Effector memory CD4-positive, alpha-beta T cell (primary cell): ENCODE data around the gene TM9SF3.

Experiments used
- DNase-seq, 3 donors: peaks; one replicate each; pipeline ENCODE4 v3.0.0-alpha.2; 2020
- H3K27ac ChIP-seq: 2 replicates; pipeline ENCODE4 v1.7.0; 2013; ENCODE audit warnings: mild to moderate bottlenecking, low read length, moderate library complexity; ENCODE audit not compliant: insufficient read depth, poor library complexity, severe bottlenecking
- H3K27me3 ChIP-seq: replicated peaks from 2 replicates; pipeline ENCODE4 v1.7.0; 2013; ENCODE audit warnings: mild to moderate bottlenecking, low read length; ENCODE audit not compliant: insufficient read depth, control insufficient read depth, poor library complexity, severe bottlenecking
- H3K36me3 ChIP-seq: 2 replicates; pipeline ENCODE4 v1.7.0; 2013; ENCODE audit warnings: mild to moderate bottlenecking, low read length, moderate library complexity; ENCODE audit not compliant: control insufficient read depth, insufficient read depth
- H3K4me1 ChIP-seq: 2 replicates; pipeline ENCODE4 v1.7.0; 2013; ENCODE audit warnings: low read length, mild to moderate bottlenecking; ENCODE audit not compliant: control insufficient read depth, insufficient read depth, poor library complexity, severe bottlenecking
- H3K4me3 ChIP-seq: 2 replicates; pipeline ENCODE4 v1.7.0; 2013; ENCODE audit warnings: low read length, low read depth, mild to moderate bottlenecking; ENCODE audit not compliant: insufficient read depth, poor library complexity, severe bottlenecking
- H3K9me3 ChIP-seq: 2 replicates; pipeline ENCODE4 v1.7.0; 2013; ENCODE audit warnings: mild to moderate bottlenecking, low read length, moderate library complexity; ENCODE audit not compliant: control insufficient read depth
- total RNA-seq, 3 donors: gene quantifications; one replicate each; lab custom pipeline; 2026; lab: John Stamatoyannopoulos, UW

TM9SF3 gene
- 144 to 173 (median 146) reads per million in 3 donors for total RNA-seq

DNA sequence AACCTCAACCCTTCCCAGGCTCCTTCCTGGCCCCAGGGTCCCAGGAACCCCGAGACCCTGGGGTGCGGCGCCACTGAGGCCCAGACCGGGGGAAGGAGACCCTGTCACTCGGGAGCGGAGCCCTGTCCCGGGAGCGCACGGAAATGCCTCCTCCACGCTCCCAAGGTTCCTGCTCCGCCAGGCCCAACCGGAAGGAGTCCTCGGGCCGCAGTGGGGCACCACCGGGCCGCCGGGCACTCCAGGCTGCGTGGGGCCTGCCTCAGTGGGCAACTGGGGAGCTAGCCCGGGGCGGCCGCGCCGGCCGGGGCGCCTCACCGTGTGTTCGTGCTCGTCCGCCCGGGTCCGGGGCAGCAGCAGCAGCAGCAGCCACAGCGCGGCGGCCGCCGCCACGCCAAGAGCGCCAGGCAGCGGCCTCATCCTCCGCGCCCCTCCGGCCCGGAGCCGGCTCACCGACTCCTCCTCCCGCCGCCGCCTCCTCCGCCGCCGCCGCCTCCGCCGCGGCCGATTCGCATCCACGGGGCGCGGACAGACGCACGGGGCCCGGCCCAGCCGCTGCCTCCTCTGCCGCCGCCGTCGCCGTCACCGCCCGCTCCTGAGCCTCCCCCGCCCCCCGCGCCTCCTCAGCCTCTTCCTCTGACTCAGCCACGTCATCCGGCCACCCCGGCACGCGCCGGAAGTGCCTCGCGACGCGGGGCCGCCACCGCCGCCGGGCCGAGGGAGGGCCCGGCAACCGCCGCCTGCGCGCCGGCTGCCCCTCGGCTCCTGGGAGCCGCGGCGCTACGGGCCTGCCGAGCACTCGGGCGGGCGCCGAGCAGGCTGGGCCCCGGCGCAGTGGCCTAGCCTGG, at the start of gene TM9SF3:
Gene TM9SF3 (minus strand): TSS at position 594 of the 845 bp plus-strand sequence. CDS start 177 bp downstream, at position 417.
- H3K4me3 ChIP-seq: peak within 1 kb of the TSS; percentile 83
- H3K4me1 ChIP-seq: peaks cover 26% of the 10 kb centered on the region
- peak; percentile 89 to 91 (median 90) for DNase-seq
- no peaks in the 10 kb centered on the region for H3K9me3 ChIP-seq
- no peaks in the 10 kb centered on the region for H3K27me3 ChIP-seq
- H3K27ac ChIP-seq: peak within 1 kb of the TSS; percentile 98
- no peaks in the 10 kb centered on the region for H3K36me3 ChIP-seq

- no peaks in the 10 kb centered on the region for H3K4me1 ChIP-seq
- no peak for DNase-seq
- H3K9me3 ChIP-seq: no peaks in the 10 kb centered on the region
- H3K27me3 ChIP-seq: no peaks in the 10 kb centered on the region
- no peak overlapping the region for H3K4me3 ChIP-seq
- no peaks in the 10 kb centered on the region for H3K36me3 ChIP-seq
- no peak overlapping the region for H3K27ac ChIP-seq
Measured at GRCh38 chr10:96636551-96636950, 49.7 kb upstream of the TM9SF3 start.

DNA sequence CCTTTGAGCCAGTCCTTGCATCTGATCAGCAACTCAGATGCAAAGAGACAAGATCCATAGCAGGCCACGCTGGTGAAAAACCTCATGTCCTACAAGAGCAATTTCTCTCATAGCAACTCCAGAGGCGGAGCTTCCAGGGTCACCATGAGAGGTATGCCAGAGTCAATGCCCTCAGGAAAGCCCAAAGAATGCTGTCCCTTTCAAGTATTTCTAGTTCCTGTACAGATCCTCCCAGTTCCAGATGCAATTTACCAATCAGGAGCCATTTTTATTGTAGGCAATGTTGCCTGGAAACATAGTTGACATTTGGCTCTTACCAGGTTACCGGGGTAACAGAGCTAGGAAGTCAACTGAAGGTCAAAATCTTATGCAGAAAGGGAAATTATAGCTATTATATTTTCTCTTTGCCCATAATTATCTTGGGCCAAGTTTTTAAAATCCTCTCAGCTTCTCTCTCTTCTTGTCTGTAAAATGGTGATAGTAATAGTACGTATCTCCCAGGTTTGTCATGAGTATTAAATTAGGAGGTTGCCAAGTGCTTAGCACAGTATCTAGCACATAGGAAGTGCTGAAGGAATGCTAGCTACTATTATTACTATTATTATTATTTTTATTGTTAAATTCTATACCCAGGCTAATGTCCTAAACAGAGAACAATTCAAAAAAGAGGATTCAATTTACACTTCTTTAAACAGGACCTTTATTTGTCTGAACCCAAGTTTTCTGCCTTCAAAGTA, 46.3 kb upstream of the TM9SF3 start:
- H3K36me3 ChIP-seq: no peaks in the 10 kb centered on the region

DNA sequence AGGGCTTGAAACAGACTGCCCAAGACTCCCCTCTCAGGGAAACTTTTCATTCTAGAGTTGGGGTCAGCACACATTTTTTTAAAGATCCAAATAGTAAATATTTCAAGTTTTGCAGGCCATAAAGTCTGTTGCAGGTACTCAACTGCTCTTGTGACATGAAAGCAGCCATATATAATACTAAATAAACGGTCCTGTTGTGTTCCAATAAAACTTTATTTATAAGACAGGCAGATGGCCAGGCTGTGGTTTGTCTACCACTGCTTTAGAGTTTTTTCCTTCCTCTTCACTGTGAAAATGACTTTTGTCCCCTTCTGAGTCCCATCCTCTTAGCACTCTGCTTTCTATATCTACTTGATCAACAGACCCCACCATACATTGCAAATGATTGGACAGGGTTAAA, 40.5 kb upstream of the TM9SF3 start:
- H3K4me3 ChIP-seq: no peak overlapping the region
- no peak overlapping the region for H3K27ac ChIP-seq
- H3K36me3 ChIP-seq: no peaks in the 10 kb centered on the region
- no peaks in the 10 kb centered on the region for H3K9me3 ChIP-seq
- no peaks in the 10 kb centered on the region for H3K4me1 ChIP-seq
- no peak for DNase-seq
- H3K27me3 ChIP-seq: no peaks in the 10 kb centered on the region

More for the DNA sequence above, 46.3 kb upstream of the TM9SF3 start:
- Histone ChIP-seq H3K27ac (no peak overlapping the region), H3K4me3 (no peak overlapping the region), H3K27me3 (no peaks in the 10 kb centered on the region), H3K9me3 (no peaks in the 10 kb centered on the region), H3K4me1 (no peaks in the 10 kb centered on the region)
- no peak for DNase-seq

GRCh38 chr10:96626795-96627194, 40.0 kb upstream of the TM9SF3 start:
- Histone ChIP-seq H3K27me3 (no peaks in the 10 kb centered on the region), H3K36me3 (no peaks in the 10 kb centered on the region), H3K9me3 (no peaks in the 10 kb centered on the region), H3K4me3 (no peak overlapping the region), H3K4me1 (no peaks in the 10 kb centered on the region), H3K27ac (no peak overlapping the region)
- DNase-seq: no peak

DNA sequence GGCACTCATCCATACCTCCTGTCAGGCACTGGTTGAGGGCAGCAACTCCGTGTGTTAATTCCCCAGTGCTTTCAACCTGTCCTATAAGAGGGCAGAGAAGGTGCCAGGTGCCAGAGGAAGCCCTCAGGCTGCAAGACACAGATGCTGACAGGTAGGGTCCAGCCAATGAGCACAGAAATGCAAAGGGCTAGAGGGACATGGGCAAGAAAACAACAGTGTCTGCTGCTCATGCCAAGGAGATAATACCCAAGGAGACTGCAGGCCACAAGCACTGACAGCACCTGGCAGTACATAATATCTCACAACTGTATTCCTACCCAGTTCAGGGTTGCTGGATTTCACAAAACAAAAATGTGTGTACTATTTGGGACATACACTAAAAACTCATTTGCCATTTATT, 38.4 kb upstream of the TM9SF3 start:
- Histone ChIP-seq H3K4me1 (no peaks in the 10 kb centered on the region), H3K36me3 (no peaks in the 10 kb centered on the region), H3K4me3 (no peak overlapping the region), H3K9me3 (no peaks in the 10 kb centered on the region), H3K27me3 (no peaks in the 10 kb centered on the region), H3K27ac (no peak overlapping the region)
- no peak for DNase-seq

DNA sequence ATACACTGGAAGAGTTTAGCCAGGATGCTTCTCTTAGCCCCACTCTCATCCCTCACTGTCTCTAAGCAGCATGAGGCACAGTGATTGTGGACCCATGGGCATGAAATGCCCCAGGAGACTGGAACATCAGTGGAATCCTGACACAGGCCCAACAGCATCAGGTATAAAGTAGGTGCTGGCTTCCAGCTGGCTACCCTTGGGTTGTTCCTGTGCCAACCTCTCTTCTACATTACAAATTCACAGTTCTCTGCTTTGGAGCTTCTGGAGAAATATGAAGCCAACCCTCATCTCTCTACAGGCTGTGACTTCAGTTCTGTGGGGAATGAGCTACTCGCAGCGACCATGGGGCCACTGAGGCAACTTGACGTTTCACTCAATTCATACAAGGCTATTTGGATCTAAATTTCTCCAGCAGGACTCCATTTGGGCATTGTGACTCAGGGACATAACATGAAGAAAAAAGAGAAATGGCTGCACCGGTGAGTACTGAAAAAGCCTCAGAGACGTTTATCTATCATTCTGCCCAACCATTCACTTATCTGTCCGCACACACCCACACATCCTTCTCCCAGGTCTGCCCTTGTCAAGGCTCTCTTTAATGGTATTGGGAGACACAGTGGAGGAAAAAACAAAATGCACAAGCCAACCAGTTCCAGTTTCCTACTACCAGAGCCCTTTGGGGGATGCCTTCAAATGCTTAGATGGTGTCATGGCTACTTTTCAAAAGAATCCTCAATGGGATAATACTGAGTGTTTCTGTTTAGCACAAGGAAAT, 35.4 kb upstream of the TM9SF3 start:
- H3K36me3 ChIP-seq: no peaks in the 10 kb centered on the region
- no peaks in the 10 kb centered on the region for H3K27me3 ChIP-seq
- H3K4me1 ChIP-seq: no peaks in the 10 kb centered on the region
- H3K4me3 ChIP-seq: no peak overlapping the region
- DNase-seq: no peak
- no peak overlapping the region for H3K27ac ChIP-seq
- no peaks in the 10 kb centered on the region for H3K9me3 ChIP-seq

GRCh38 chr10:96619796-96620773, 33.3 kb upstream of the TM9SF3 start:
- no peak overlapping the region for H3K27ac ChIP-seq
- DNase-seq: no peak
- H3K9me3 ChIP-seq: no peaks in the 10 kb centered on the region
- no peaks in the 10 kb centered on the region for H3K36me3 ChIP-seq
- no peaks in the 10 kb centered on the region for H3K4me1 ChIP-seq
- no peaks in the 10 kb centered on the region for H3K27me3 ChIP-seq
- H3K4me3 ChIP-seq: no peak overlapping the region

DNA sequence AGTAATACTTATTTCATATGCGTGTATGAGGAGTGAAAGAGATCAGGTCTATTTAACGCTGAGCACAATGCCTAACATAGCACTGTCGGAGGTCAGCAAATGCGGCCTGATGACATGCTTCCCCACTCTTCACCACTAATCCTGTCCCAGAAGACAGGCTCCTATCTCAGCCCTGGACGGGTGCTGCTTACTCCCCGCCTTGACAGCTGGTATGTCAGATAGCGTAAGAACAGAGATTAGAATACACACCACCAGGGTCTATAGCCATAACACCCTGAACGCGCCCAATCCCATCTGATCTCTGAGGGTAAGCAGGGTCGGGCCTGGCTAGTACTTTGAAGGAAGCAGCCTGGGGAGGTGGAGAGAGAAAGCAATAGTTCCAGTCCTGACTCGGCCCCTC, 32.3 kb upstream of the TM9SF3 start:
- Histone ChIP-seq H3K27me3 (no peaks in the 10 kb centered on the region), H3K27ac (no peak overlapping the region), H3K36me3 (no peaks in the 10 kb centered on the region), H3K4me3 (no peak overlapping the region), H3K9me3 (no peaks in the 10 kb centered on the region), H3K4me1 (no peaks in the 10 kb centered on the region)
- no peak for DNase-seq
